Activated CD8-positive, alpha-beta T cell treated with anti-CD3 and anti-CD28 coated beads, Interleukin-2, amount 10 ng/mL, durations not matched to agents 7 days and 5 days (primary cell): ENCODE data around the gene GCLC. TPM values are rescaled to one million over a fixed set of nuclear protein-coding genes. Genes with fewer than 3 reads are reported as not detected.

Experiments used
- ATAC-seq: fragments of 150-1000 bp; cut with Tn5 transposase; one replicate; pipeline ENCODE4 v1.10.0; 2021; ENCODE audit warnings: moderate library complexity
- CTCF ChIA-PET: fragments of 350-600 bp; sonication (Branson Sonifier 250); formaldehyde crosslinking; loops from one replicate; lab custom pipeline; 2021; ENCODE audit warnings: antibody characterized with exemption; lab: Charles Lee
- POLR2A ChIA-PET: fragments of 350-600 bp; sonication (Branson Sonifier 250); formaldehyde crosslinking; loops from one replicate; lab custom pipeline; 2021; ENCODE audit warnings: antibody characterized with exemption; lab: Charles Lee
- DNase-seq: peaks from one replicate; pipeline ENCODE4 v3.0.0-alpha.2; 2020
- H3K27ac Mint-ChIP-seq: one replicate; pipeline ENCODE4 v1.8.0; 2021; ENCODE audit warnings: mild to moderate bottlenecking, mixed read lengths
- H3K27me3 Mint-ChIP-seq: one replicate; pipeline ENCODE4 v1.8.0; 2021; ENCODE audit warnings: low read depth, mixed read lengths
- H3K36me3 Mint-ChIP-seq: one replicate; pipeline ENCODE4 v1.8.0; 2021; ENCODE audit warnings: low read depth, mixed read lengths
- H3K4me1 Mint-ChIP-seq: one replicate; pipeline ENCODE4 v1.8.0; 2021; ENCODE audit warnings: low read depth, mixed read lengths
- H3K4me3 Mint-ChIP-seq: one replicate; pipeline ENCODE4 v1.8.0; 2021; ENCODE audit warnings: mild to moderate bottlenecking, mixed read lengths
- H3K9me3 Mint-ChIP-seq: one replicate; pipeline ENCODE4 v1.8.0; 2022; ENCODE audit warnings: mixed read lengths; ENCODE audit not compliant: insufficient read depth
- total RNA-seq, 2 experiments: library from RNA; stranded (reverse); gene quantifications; one replicate each; pipeline ENCODE4 v1.2.3, GENCODE V29; 2021

Gene GCLC
- total RNA-seq, 2 experiments from 2014 or later, result 22.1 to 26.5 TPM

- no peak overlapping the region for H3K4me3 Mint-ChIP-seq
- H3K9me3 Mint-ChIP-seq, result no peaks in the 10 kb centered on the region
- H3K27ac Mint-ChIP-seq, result no peak overlapping the region
- peaks cover 5% of the 10 kb centered on the region for H3K36me3 Mint-ChIP-seq
- peaks cover 19% of the 10 kb centered on the region for H3K4me1 Mint-ChIP-seq
- POLR2A ChIA-PET, result no interaction called here
- ATAC-seq (no peak), DNase-seq (no peak)
- CTCF ChIA-PET, result interaction anchor here (0.6 to 1.1 kb wide), 2 partner anchors 119 to 195 kb away, joined by 3 read pairs; no protein-coding TSS in a partner anchor
- no peaks in the 10 kb centered on the region for H3K27me3 Mint-ChIP-seq
These were observed 12.0 kb downstream of the GCLC start for GRCh38 chr6:53532942-53533341.

- no peak overlapping the region for H3K27ac Mint-ChIP-seq
- no peak for ATAC-seq
- CTCF ChIA-PET, result interaction anchor here (0.6 to 2.0 kb wide), 5 partner anchors 10 to 196 kb away, joined by 3 to 10 read pairs (median 3); no protein-coding TSS in a partner anchor
- peaks cover 19% of the 10 kb centered on the region for H3K4me1 Mint-ChIP-seq
- no peaks in the 10 kb centered on the region for H3K9me3 Mint-ChIP-seq
- H3K36me3 Mint-ChIP-seq, result peaks cover 5% of the 10 kb centered on the region
- POLR2A ChIA-PET, result interaction anchor here (0.9 kb wide), 1 partner anchor 12 kb away, joined by 3 read pairs; no protein-coding TSS in a partner anchor
- no peaks in the 10 kb centered on the region for H3K27me3 Mint-ChIP-seq
- H3K4me3 Mint-ChIP-seq, result no peak overlapping the region
- DNase-seq, result no peak
These were observed 12.7 kb downstream of the GCLC start for GRCh38 chr6:53532061-53532797.

GRCh38 chr6:53530780-53531386, 14.0 kb downstream of the GCLC start:
- Mint-ChIP-seq H3K27ac (no peak overlapping the region), H3K4me1 (peaks cover 17% of the 10 kb centered on the region), H3K36me3 (peaks cover 5% of the 10 kb centered on the region), H3K27me3 (no peaks in the 10 kb centered on the region), H3K9me3 (no peaks in the 10 kb centered on the region), H3K4me3 (no peak overlapping the region)
- ChIA-PET POLR2A (no interaction called here), CTCF (interaction anchor here (1.0 to 2.0 kb wide), 5 partner anchors 18 to 197 kb away, joined by 3 to 10 read pairs (median 4); no protein-coding TSS in a partner anchor)
- no peak for ATAC-seq
- no peak for DNase-seq

- Mint-ChIP-seq H3K27ac (no peak overlapping the region), H3K27me3 (no peaks in the 10 kb centered on the region), H3K9me3 (no peaks in the 10 kb centered on the region), H3K4me3 (no peak overlapping the region), H3K36me3 (peaks cover 5% of the 10 kb centered on the region), H3K4me1 (peaks cover 17% of the 10 kb centered on the region)
- ChIA-PET POLR2A (no interaction called here), CTCF (interaction anchor here (0.8 to 2.0 kb wide), 6 partner anchors 10 to 198 kb away, joined by 3 to 10 read pairs (median 4); no protein-coding TSS in a partner anchor)
- DNase-seq (no peak), ATAC-seq (no peak)
These were observed 14.6 kb downstream of the GCLC start for GRCh38 chr6:53530346-53530745.

- POLR2A ChIA-PET, result no interaction called here
- no peak for ATAC-seq
These were observed 15.4 kb downstream of the GCLC start for GRCh38 chr6:53529324-53530036.

GRCh38 chr6:53528107-53528506, 16.8 kb downstream of the GCLC start:
- ATAC-seq, result no peak
- H3K9me3 Mint-ChIP-seq, result no peaks in the 10 kb centered on the region

More at GRCh38 chr6:53529324-53530036, 15.4 kb downstream of the GCLC start:
- no peak for DNase-seq
- Mint-ChIP-seq H3K27me3 (no peaks in the 10 kb centered on the region), H3K4me3 (no peak overlapping the region), H3K9me3 (no peaks in the 10 kb centered on the region), H3K4me1 (peaks cover 17% of the 10 kb centered on the region), H3K27ac (no peak overlapping the region), H3K36me3 (peaks cover 3% of the 10 kb centered on the region)
- CTCF ChIA-PET, result interaction anchor here (0.8 kb wide), 1 partner anchor 10 kb away, joined by 3 read pairs; no protein-coding TSS in a partner anchor

GRCh38 chr6:53527249-53527765, 17.6 kb downstream of the GCLC start:
- no peak overlapping the region for H3K27ac Mint-ChIP-seq
- H3K9me3 Mint-ChIP-seq, result no peaks in the 10 kb centered on the region
- no peak overlapping the region for H3K4me3 Mint-ChIP-seq
- peaks cover 10% of the 10 kb centered on the region for H3K4me1 Mint-ChIP-seq
- H3K36me3 Mint-ChIP-seq, result no peaks in the 10 kb centered on the region
- no peak for DNase-seq
- CTCF ChIA-PET, result interaction anchor here (0.9 to 1.3 kb wide), 4 partner anchors 11 to 201 kb away, joined by 3 to 4 read pairs (median 3); no protein-coding TSS in a partner anchor
- POLR2A ChIA-PET, result no interaction called here
- H3K27me3 Mint-ChIP-seq, result no peaks in the 10 kb centered on the region
- no peak for ATAC-seq

More at GRCh38 chr6:53528107-53528506, 16.8 kb downstream of the GCLC start:
- Mint-ChIP-seq H3K27me3 (no peaks in the 10 kb centered on the region), H3K4me3 (no peak overlapping the region), H3K36me3 (peaks cover 2% of the 10 kb centered on the region), H3K27ac (no peak overlapping the region), H3K4me1 (peaks cover 17% of the 10 kb centered on the region)
- no peak for DNase-seq
- POLR2A ChIA-PET, result no interaction called here
- CTCF ChIA-PET, result interaction anchor here (1.1 to 1.3 kb wide), 2 partner anchors 35 to 200 kb away, joined by 3 read pairs; no protein-coding TSS in a partner anchor

GRCh38 chr6:53526000-53526399, 18.9 kb downstream of the GCLC start:
- ATAC-seq (no peak), DNase-seq (no peak)
- POLR2A ChIA-PET, result no interaction called here
- Mint-ChIP-seq H3K9me3 (no peaks in the 10 kb centered on the region), H3K4me3 (no peak overlapping the region), H3K4me1 (no peaks in the 10 kb centered on the region), H3K27ac (no peak overlapping the region), H3K27me3 (no peaks in the 10 kb centered on the region), H3K36me3 (no peaks in the 10 kb centered on the region)
- CTCF ChIA-PET, result interaction anchor here (1.3 kb wide), 1 partner anchor 193 kb away, joined by 3 read pairs; no protein-coding TSS in a partner anchor

GRCh38 chr6:53524455-53524815, 20.5 kb downstream of the GCLC start:
- H3K4me3 Mint-ChIP-seq, result no peak overlapping the region

GRCh38 chr6:53523511-53524454, 21.1 kb downstream of the GCLC start:
- Mint-ChIP-seq H3K4me3 (no peak overlapping the region), H3K9me3 (no peaks in the 10 kb centered on the region), H3K36me3 (peaks cover 2% of the 10 kb centered on the region), H3K27ac (no peak overlapping the region), H3K27me3 (no peaks in the 10 kb centered on the region), H3K4me1 (no peaks in the 10 kb centered on the region)
- DNase-seq (no peak), ATAC-seq (no peak)
- ChIA-PET POLR2A (no interaction called here), CTCF (interaction anchor here (1.8 to 2.5 kb wide), 3 partner anchors 11 to 204 kb away, joined by 4 to 8 read pairs (median 5); no protein-coding TSS in a partner anchor)

More at GRCh38 chr6:53524455-53524815, 20.5 kb downstream of the GCLC start:
- Mint-ChIP-seq H3K4me1 (no peaks in the 10 kb centered on the region), H3K36me3 (peaks cover 2% of the 10 kb centered on the region), H3K27me3 (no peaks in the 10 kb centered on the region), H3K9me3 (no peaks in the 10 kb centered on the region), H3K27ac (no peak overlapping the region)
- no peak for DNase-seq
- POLR2A ChIA-PET, result no interaction called here
- no peak for ATAC-seq
- CTCF ChIA-PET, result interaction anchor here (1.8 to 2.5 kb wide), 2 partner anchors 194 to 204 kb away, joined by 5 to 8 read pairs; no protein-coding TSS in a partner anchor
